Type B pancreatic cell (in vitro differentiated cells): ENCODE data around the gene RSL1D1. TPM values are rescaled to one million over a fixed set of nuclear protein-coding genes. Genes with fewer than 3 reads are reported as not detected.

ENCODE experiments used
- DNase-seq: peaks from one replicate; pipeline ENCODE4 v3.0.0; 2021; ENCODE audit warnings: mixed read lengths; ENCODE audit not compliant: unreplicated experiment; ENCODE audit errors: extremely low spot score
- H3K27ac Mint-ChIP-seq: 2 replicates; pipeline ENCODE4 v1.8.0; 2021; ENCODE audit warnings: mild to moderate bottlenecking, mixed read lengths
- H3K27me3 Mint-ChIP-seq: 2 replicates; pipeline ENCODE4 v1.8.0; 2021; ENCODE audit warnings: mixed read lengths
- H3K36me3 Mint-ChIP-seq: 2 replicates; pipeline ENCODE4 v1.8.0; 2021; ENCODE audit warnings: mixed read lengths
- H3K4me1 Mint-ChIP-seq: one replicate; pipeline ENCODE4 v1.8.0; 2021; ENCODE audit warnings: mixed read lengths; ENCODE audit not compliant: unreplicated experiment
- H3K4me3 Mint-ChIP-seq: 2 replicates; pipeline ENCODE4 v1.8.0; 2021; ENCODE audit warnings: mild to moderate bottlenecking, mixed read lengths
- H3K9me3 Mint-ChIP-seq: 2 replicates; pipeline ENCODE4 v1.8.0; 2021; ENCODE audit warnings: mixed read lengths
- CTCF ChIP-seq: fragments of 200-600 bp; sonication (generic); conservative IDR thresholded peaks from 2 replicates; pipeline ENCODE4 v1.5.0; 2021; ENCODE audit warnings: antibody characterized with exemption, mild to moderate bottlenecking
- total RNA-seq: library from RNA; stranded (reverse); gene quantifications from 2 replicates; pipeline ENCODE4 v1.2.1, GENCODE V29; 2021; ENCODE audit warnings: low replicate concordance

RSL1D1 gene
- total RNA-seq, 1 donor from 2014 or later: 184 TPM

GRCh38 chr16:11876306-11876705 is 25.0 kb upstream of the RSL1D1 start:
- Mint-ChIP-seq H3K4me3 (no peak overlapping the region), H3K27ac (no peak overlapping the region), H3K36me3 (peaks cover 20% of the 10 kb centered on the region), H3K4me1 (peaks cover 5% of the 10 kb centered on the region), H3K27me3 (no peaks in the 10 kb centered on the region), H3K9me3 (no peaks in the 10 kb centered on the region)
- DNase-seq: no peak
- no peak for TF ChIP-seq CTCF

- Mint-ChIP-seq H3K36me3 (peaks cover 20% of the 10 kb centered on the region), H3K4me1 (peaks cover 7% of the 10 kb centered on the region), H3K27ac (no peak overlapping the region), H3K9me3 (no peaks in the 10 kb centered on the region), H3K27me3 (no peaks in the 10 kb centered on the region), H3K4me3 (no peak overlapping the region)
- TF ChIP-seq CTCF: no peak
- no peak for DNase-seq
Observed at GRCh38 chr16:11875721-11876120, 24.4 kb upstream of the RSL1D1 start.

GRCh38 chr16:11871193-11871592 is 19.9 kb upstream of the RSL1D1 start:
- no peaks in the 10 kb centered on the region for H3K27me3 Mint-ChIP-seq
- no peaks in the 10 kb centered on the region for H3K9me3 Mint-ChIP-seq
- DNase-seq: no peak
- H3K36me3 Mint-ChIP-seq: peaks cover 17% of the 10 kb centered on the region
- no peak overlapping the region for H3K4me3 Mint-ChIP-seq
- TF ChIP-seq CTCF: peak; percentile 34
- H3K4me1 Mint-ChIP-seq: peaks cover 7% of the 10 kb centered on the region
- peak overlapping the region; percentile 31 for H3K27ac Mint-ChIP-seq

DNA sequence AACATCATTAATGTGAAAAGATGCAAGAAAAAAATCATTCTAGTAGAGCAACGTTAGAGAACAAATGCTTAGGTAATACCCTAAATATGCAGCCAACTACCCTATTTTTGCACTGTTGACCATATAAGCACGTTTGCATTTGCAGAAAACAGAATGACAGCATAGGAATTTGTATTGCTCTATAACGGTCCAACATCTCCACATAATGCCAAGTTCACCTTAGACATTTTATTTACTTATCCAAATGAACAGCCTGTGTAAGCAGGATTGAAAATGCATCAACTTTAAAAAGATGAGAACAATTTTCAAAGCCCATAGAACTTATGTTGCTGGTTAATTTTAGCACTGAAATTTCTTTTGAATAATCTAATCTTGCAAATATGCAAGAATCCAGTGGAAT is 19.1 kb upstream of the RSL1D1 start:
- H3K27me3 Mint-ChIP-seq: no peaks in the 10 kb centered on the region
- no peak overlapping the region for H3K4me3 Mint-ChIP-seq
- peaks cover 7% of the 10 kb centered on the region for H3K4me1 Mint-ChIP-seq
- no peak for TF ChIP-seq CTCF
- no peak overlapping the region for H3K27ac Mint-ChIP-seq
- no peak for DNase-seq
- H3K9me3 Mint-ChIP-seq: no peaks in the 10 kb centered on the region
- H3K36me3 Mint-ChIP-seq: peaks cover 10% of the 10 kb centered on the region

- H3K27me3 Mint-ChIP-seq: no peaks in the 10 kb centered on the region
- peaks cover 7% of the 10 kb centered on the region for H3K4me1 Mint-ChIP-seq
- no peak for TF ChIP-seq CTCF
- peaks cover 8% of the 10 kb centered on the region for H3K36me3 Mint-ChIP-seq
- DNase-seq: no peak
- no peak overlapping the region for H3K4me3 Mint-ChIP-seq
- no peaks in the 10 kb centered on the region for H3K9me3 Mint-ChIP-seq
- H3K27ac Mint-ChIP-seq: no peak overlapping the region
Observed at GRCh38 chr16:11869353-11870228, 18.2 kb upstream of the RSL1D1 start.
